Jurkat, Clone E6-1 (cell line): ENCODE results near the gene DPYD. TPM values are rescaled to one million over a fixed set of nuclear protein-coding genes. Genes with fewer than 3 reads are reported as not detected.

ENCODE experiments used
- DNase-seq: peaks from one replicate; pipeline ENCODE4 v3.0.0-alpha.2; 2011; ENCODE audit warnings: low read depth, low spot score
- H3K4me3 ChIP-seq: 2 replicates; pipeline ENCODE4 v1.5.1; 2011; ENCODE audit warnings: mild to moderate bottlenecking, low read length, control low read depth, moderate library complexity
- polyA plus RNA-seq: library from polyadenylated mRNA; unstranded; fragments of >200 nt; gene quantifications from one replicate; pipeline ENCODE4 v1.2.1, GENCODE V29; 2012; ENCODE audit warnings: missing spikeins; ENCODE audit not compliant: insufficient read length, insufficient read depth

DPYD gene
- 4.1 TPM for polyA plus RNA-seq

- peak; percentile 90 for DNase-seq
- peak within 1 kb of the TSS; percentile 60 for H3K4me3 ChIP-seq
These were observed at the start of gene DPYD for GRCh38 chr1:97920832-97921571. DPYD (minus strand) TSS chr1:97921034; CDS start chr1:97920922, 112 bp downstream.

DNA sequence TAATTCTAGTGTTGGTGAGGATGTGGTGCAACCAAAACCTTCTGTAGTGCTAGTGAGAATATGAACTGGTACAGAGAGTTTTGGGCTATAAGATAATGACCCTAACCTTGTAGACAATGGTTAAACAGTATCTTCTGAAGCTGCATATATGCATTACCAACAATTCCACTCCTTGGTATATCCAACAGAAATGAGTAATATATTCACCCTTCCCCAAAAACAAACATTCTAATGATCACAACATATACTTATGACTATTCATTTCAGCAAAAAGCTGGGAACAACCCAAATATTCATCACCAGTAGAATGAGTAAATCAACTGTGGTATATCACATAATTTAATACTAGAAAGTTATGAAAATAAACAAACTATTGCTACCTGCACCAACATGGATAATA lies 39.6 kb upstream of the DPYD start:
- DNase-seq = no peak

DNA sequence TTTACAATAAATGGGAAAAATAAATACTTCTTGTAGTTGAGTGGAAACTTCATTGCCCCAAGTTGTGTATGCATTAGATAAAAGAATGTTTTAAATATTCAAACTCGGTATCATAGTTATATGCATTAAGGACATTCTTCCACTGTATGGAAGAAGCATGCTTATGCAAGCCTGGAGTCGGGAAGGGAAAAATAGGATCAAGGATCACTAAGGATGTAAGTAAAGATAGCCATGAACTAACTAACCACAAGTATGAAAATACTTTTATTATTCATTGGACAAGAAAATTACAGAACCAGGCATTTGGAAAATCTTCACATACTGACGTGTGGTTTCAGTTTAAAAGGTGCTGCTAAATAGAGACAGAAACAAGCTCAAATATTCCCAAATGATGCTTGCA lies 26.9 kb upstream of the DPYD start:
- DNase-seq = no peak
- H3K4me3 ChIP-seq = no peak overlapping the region

More for the DNA sequence above, 39.6 kb upstream of the DPYD start:
- H3K4me3 ChIP-seq = no peak overlapping the region

- no peak for DNase-seq
- no peak overlapping the region for H3K4me3 ChIP-seq
These were observed 22.5 kb upstream of the DPYD start for GRCh38 chr1:97943354-97943753.

GRCh38 chr1:97942161-97943123 lies 21.6 kb upstream of the DPYD start:
- no peak for DNase-seq
- H3K4me3 ChIP-seq = no peak overlapping the region

GRCh38 chr1:97938285-97938642 lies 17.4 kb upstream of the DPYD start:
- no peak overlapping the region for H3K4me3 ChIP-seq
- no peak for DNase-seq

DNA sequence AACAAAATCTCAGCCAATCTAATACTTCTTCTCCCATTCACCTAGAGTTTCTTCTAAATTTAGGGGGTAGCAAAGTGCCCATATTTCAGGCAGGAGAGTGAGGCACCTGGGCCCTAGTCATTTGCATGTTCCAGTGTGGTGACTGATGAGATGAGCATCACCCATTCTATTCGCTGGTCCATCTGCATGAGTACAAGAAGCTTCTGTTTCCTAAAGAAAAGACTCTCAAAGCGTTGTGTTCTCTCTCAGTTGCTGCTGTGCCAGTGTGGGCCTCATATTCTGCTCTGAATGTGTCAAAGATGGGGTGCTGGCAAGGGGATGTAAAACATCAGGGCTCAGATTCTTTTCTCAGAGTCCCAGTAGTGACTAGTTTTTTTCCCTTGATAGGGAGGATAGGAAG lies 16.1 kb upstream of the DPYD start:
- no peak for DNase-seq

GRCh38 chr1:97934491-97934890 lies 13.7 kb upstream of the DPYD start:
- H3K4me3 ChIP-seq = no peak overlapping the region
- DNase-seq = peak; percentile 66

More for the DNA sequence above, 16.1 kb upstream of the DPYD start:
- H3K4me3 ChIP-seq = no peak overlapping the region

GRCh38 chr1:97929874-97930851 lies 9.3 kb upstream of the DPYD start:
- DNase-seq = no peak
- H3K4me3 ChIP-seq = no peak overlapping the region

GRCh38 chr1:97926017-97926708 lies 5.3 kb upstream of the DPYD start:
- H3K4me3 ChIP-seq = no peak overlapping the region

DNA sequence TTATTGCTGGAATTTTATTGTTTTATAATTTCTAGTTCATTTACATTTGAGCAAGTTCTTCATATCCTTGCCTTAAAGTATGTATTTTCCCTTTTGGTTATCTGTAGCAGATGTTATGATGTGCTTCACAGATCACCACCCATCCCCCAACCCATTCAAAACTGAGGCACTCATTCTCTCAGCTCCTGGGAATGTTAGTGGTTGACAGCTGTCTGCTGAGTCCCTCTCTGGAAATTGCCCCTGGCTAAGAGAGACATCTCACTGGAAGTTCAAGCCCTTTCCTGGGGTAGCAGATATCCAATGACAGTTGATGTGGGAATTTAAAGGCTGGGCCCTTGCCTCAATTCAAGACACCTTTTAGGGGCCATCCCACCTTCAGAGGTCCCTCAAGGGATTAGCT lies 4.3 kb upstream of the DPYD start:
- no peak overlapping the region for H3K4me3 ChIP-seq
- DNase-seq = no peak

More at GRCh38 chr1:97926017-97926708, 5.3 kb upstream of the DPYD start:
- no peak for DNase-seq

DNA sequence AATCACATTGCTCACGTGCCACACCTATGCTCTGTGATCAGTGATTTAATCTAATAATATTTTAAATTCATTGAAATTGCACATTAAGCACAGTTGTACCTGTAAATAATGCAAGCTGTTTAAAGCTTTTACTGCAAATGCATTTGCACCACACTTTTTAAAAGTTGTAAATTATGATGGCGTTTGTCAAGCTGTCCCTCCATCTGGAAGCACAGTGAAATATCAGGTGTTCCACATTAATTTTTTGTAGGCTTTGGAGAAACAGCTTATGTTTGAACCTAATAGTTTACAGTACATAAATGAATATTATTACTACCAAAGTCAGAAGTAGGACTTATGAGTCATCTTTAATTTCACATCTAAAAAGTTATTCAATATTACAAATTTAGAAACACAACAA lies 3.0 kb upstream of the DPYD start:
- no peak overlapping the region for H3K4me3 ChIP-seq

DNA sequence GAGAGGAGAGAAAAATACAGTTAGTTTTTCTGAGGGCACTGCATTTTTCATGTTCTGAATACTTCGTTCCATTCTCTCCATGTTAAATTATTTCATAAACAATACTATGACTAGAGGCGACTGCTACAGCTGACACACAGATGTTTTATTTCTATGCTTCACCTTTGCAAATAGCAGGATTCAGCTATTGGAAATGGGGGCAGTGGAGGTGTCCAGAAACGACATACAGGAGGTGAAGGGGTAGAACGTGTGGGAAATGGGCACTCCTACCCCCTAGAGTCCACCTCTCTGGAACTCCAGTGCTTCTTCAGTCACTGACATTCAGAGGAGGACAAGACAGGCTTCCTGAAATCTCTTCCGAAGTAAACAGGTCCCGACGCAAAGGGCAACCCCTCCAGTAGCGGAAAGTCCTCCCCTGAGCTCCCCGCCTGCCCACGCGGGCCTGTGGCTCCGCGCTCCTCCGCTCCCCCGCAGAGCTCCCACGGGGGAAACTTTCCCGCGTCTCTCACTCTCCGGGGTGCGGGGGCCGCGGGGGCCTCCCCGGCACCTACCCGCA lies 480 bp downstream of the DPYD start:
- H3K4me3 ChIP-seq = peak overlapping the region; percentile 60
- DNase-seq = no peak

More for the DNA sequence above, 3.0 kb upstream of the DPYD start:
- DNase-seq = no peak

DNA sequence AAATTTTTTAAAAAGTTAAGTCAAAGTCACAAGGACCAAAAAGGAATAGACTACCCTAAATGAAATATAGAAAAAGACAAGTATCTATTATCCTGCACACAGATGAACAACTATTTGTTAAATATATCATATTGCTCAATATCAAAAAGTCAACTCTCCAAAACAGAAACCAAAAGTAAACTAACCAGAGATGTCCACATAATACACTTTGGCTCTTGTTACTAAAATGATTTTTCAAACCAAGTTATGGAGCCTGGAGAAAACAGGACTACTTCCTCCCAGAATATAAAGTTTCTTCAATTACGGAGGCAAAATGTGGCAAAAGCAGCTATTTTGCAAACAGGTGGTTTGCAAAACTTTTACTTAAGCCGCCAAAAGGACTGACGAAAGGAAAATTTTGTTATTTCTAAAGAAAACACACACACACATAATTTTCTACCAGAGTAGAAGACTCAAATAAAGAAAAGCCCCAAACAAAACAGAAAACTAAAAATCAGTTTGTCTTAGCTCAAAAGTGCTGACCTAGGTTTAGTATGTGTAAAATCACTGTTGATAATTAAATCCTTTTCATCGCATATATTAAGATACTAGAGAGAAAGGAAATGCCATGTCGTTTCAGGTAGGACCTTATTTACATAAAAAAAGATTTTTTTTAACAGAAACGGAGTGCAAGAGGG lies 1.1 kb downstream of the DPYD start:
- peak overlapping the region; percentile 60 for H3K4me3 ChIP-seq
- DNase-seq = no peak

DNA sequence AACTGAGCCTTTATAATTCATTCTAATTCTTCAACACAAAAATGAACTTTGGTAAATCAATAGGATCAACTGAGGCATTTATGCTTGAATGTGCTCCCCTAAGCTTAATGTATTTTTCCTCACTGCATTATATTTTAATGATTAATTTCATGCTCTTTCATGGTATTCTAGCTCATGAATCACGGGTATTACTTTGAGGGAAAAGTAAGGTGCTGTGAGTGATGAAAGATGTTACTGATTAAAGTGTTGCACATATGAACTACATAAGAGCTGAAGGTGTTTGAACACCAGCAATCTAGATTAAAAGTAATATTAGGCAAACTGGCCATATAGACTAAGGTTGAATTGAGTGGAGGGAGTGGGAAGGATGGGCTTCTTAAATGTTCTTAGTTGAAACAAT lies 1.9 kb downstream of the DPYD start:
- H3K4me3 ChIP-seq = peak overlapping the region; percentile 60
- DNase-seq = no peak

GRCh38 chr1:97913506-97914139 lies 7.2 kb downstream of the DPYD start:
- no peak for DNase-seq
- no peak overlapping the region for H3K4me3 ChIP-seq
